Panc1 (cell line): ENCODE results near the gene SYT8.

Experiments
- POLR2AphosphoS5 ChIP-seq: IDR thresholded peaks from 2 replicates; pipeline ENCODE4 v1.6.1; 2012; ENCODE audit warnings: mild to moderate bottlenecking, low read depth, low read length, moderate library complexity
- TF ChIP-seq, protein P1 (sequence below): fragments of 450-650 bp; IDR thresholded peaks from 2 replicates; pipeline ENCODE4 v1.5.1; 2017; ENCODE audit warnings: mild to moderate bottlenecking

- no peak for TF ChIP-seq POLR2AphosphoS5
- TF ChIP-seq, protein P1, sequence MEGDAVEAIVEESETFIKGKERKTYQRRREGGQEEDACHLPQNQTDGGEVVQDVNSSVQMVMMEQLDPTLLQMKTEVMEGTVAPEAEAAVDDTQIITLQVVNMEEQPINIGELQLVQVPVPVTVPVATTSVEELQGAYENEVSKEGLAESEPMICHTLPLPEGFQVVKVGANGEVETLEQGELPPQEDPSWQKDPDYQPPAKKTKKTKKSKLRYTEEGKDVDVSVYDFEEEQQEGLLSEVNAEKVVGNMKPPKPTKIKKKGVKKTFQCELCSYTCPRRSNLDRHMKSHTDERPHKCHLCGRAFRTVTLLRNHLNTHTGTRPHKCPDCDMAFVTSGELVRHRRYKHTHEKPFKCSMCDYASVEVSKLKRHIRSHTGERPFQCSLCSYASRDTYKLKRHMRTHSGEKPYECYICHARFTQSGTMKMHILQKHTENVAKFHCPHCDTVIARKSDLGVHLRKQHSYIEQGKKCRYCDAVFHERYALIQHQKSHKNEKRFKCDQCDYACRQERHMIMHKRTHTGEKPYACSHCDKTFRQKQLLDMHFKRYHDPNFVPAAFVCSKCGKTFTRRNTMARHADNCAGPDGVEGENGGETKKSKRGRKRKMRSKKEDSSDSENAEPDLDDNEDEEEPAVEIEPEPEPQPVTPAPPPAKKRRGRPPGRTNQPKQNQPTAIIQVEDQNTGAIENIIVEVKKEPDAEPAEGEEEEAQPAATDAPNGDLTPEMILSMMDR = no peak
Observed at GRCh38 chr11:1839924-1840779, 5.4 kb downstream of the SYT8 start.
